Progenitor cell of endocrine pancreas (in vitro differentiated cells): ENCODE results near the gene SPPL3. TPM values are rescaled to one million over a fixed set of nuclear protein-coding genes. Genes with fewer than 3 reads are reported as not detected.

Source experiments
- DNase-seq: peaks from one replicate; pipeline ENCODE4 v3.0.0; 2021; ENCODE audit warnings: low spot score; ENCODE audit not compliant: unreplicated experiment
- H3K27ac Mint-ChIP-seq: 2 replicates; pipeline ENCODE4 v1.8.0; 2021; ENCODE audit warnings: mild to moderate bottlenecking, moderate library complexity, mixed read lengths
- H3K27me3 Mint-ChIP-seq: 2 replicates; pipeline ENCODE4 v1.8.0; 2021; ENCODE audit warnings: mixed read lengths
- H3K36me3 Mint-ChIP-seq: 2 replicates; pipeline ENCODE4 v1.8.0; 2022; ENCODE audit warnings: mixed read lengths; ENCODE audit not compliant: insufficient read depth
- H3K4me1 Mint-ChIP-seq: 2 replicates; pipeline ENCODE4 v1.8.0; 2021; ENCODE audit warnings: low read depth, mixed read lengths
- H3K4me3 Mint-ChIP-seq: 2 replicates; pipeline ENCODE4 v1.8.0; 2021; ENCODE audit warnings: low read depth, mild to moderate bottlenecking, moderate library complexity, mixed read lengths
- H3K9me3 Mint-ChIP-seq: 2 replicates; pipeline ENCODE4 v1.8.0; 2021; ENCODE audit warnings: low read depth, mixed read lengths
- CTCF ChIP-seq: fragments of 200-600 bp; sonication (generic); IDR thresholded peaks from one replicate; pipeline ENCODE4 v1.5.0; 2021; ENCODE audit warnings: antibody characterized with exemption, mild to moderate bottlenecking; ENCODE audit not compliant: unreplicated experiment
- total RNA-seq: library from RNA; stranded (reverse); gene quantifications from 2 replicates; pipeline ENCODE4 v1.2.1, GENCODE V29; 2021

SPPL3 gene
- total RNA-seq, 1 donor from 2014 or later = 70.2 TPM

GRCh38 chr12:120920178-120920577, 16.0 kb upstream of the SPPL3 start:
- no peak for DNase-seq
- no peak overlapping the region for H3K4me3 Mint-ChIP-seq
- no peak for TF ChIP-seq CTCF
- no peaks in the 10 kb centered on the region for H3K27me3 Mint-ChIP-seq
- H3K9me3 Mint-ChIP-seq = peaks cover 10% of the 10 kb centered on the region
- H3K4me1 Mint-ChIP-seq = no peaks in the 10 kb centered on the region
- peaks cover 2% of the 10 kb centered on the region for H3K36me3 Mint-ChIP-seq
- no peak overlapping the region for H3K27ac Mint-ChIP-seq

- H3K27ac Mint-ChIP-seq = no peak overlapping the region
- no peak for DNase-seq
- peaks cover 10% of the 10 kb centered on the region for H3K9me3 Mint-ChIP-seq
- H3K4me1 Mint-ChIP-seq = no peaks in the 10 kb centered on the region
- no peaks in the 10 kb centered on the region for H3K27me3 Mint-ChIP-seq
- no peak for TF ChIP-seq CTCF
- H3K36me3 Mint-ChIP-seq = peaks cover 2% of the 10 kb centered on the region
- H3K4me3 Mint-ChIP-seq = no peak overlapping the region
Observed at GRCh38 chr12:120917748-120918147, 13.6 kb upstream of the SPPL3 start.

GRCh38 chr12:120916561-120916960, 12.4 kb upstream of the SPPL3 start:
- H3K9me3 Mint-ChIP-seq = peaks cover 10% of the 10 kb centered on the region
- H3K36me3 Mint-ChIP-seq = peaks cover 2% of the 10 kb centered on the region
- no peak for TF ChIP-seq CTCF
- no peak overlapping the region for H3K27ac Mint-ChIP-seq
- DNase-seq = no peak
- no peaks in the 10 kb centered on the region for H3K4me1 Mint-ChIP-seq
- no peak overlapping the region for H3K4me3 Mint-ChIP-seq
- H3K27me3 Mint-ChIP-seq = no peaks in the 10 kb centered on the region

- no peak for TF ChIP-seq CTCF
- peaks cover 7% of the 10 kb centered on the region for H3K27me3 Mint-ChIP-seq
- no peak overlapping the region for H3K27ac Mint-ChIP-seq
- no peak overlapping the region for H3K4me3 Mint-ChIP-seq
- H3K9me3 Mint-ChIP-seq = peaks cover 10% of the 10 kb centered on the region
- DNase-seq = no peak
- H3K4me1 Mint-ChIP-seq = no peaks in the 10 kb centered on the region
- H3K36me3 Mint-ChIP-seq = peaks cover 2% of the 10 kb centered on the region
Observed at GRCh38 chr12:120914794-120915193, 10.6 kb upstream of the SPPL3 start.

- Mint-ChIP-seq H3K4me1 (no peaks in the 10 kb centered on the region), H3K9me3 (no peaks in the 10 kb centered on the region), H3K27ac (no peak overlapping the region), H3K27me3 (peaks cover 9% of the 10 kb centered on the region), H3K36me3 (no peaks in the 10 kb centered on the region), H3K4me3 (no peak overlapping the region)
- TF ChIP-seq CTCF = no peak
- no peak for DNase-seq
Observed at GRCh38 chr12:120909633-120910298, 5.6 kb upstream of the SPPL3 start.
